HG02973 (cell line): ENCODE results near the gene DTX1.
"Not testable (repeated sequence)": the region's sequence is repeated elsewhere in the genome, so short reads cannot be mapped to it uniquely, and the experiment has no call there.

Experiments
- ATAC-seq: cut with Tn5 transposase; IDR thresholded peaks from one replicate; pipeline ENCODE4 v1.9.1; 2021; ENCODE audit warnings: moderate library complexity; ENCODE audit not compliant: unreplicated experiment

Gene DTX1

DNA sequence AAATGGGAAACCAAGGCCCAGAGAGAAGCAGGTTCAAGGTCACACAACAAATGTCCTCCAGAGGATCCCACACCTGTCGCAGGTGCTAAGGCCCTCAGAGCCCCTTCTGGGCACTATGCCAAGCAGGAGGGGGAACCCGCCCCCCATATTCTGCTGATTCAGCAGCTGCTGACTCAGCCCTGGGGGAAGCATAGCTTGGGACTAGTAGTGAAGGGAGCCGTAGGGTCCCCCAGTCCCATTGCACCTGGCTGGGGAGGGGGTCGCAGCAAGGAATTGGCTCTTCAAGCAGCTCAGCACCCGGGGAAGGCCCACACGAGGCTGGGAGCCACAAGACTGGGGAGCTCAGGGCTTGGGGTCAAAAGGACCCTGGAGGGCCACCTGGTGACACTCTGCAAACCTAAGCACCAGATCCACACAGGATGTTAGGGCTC is 78.0 kb downstream of the DTX1 start:
- ATAC-seq = no peak

DNA sequence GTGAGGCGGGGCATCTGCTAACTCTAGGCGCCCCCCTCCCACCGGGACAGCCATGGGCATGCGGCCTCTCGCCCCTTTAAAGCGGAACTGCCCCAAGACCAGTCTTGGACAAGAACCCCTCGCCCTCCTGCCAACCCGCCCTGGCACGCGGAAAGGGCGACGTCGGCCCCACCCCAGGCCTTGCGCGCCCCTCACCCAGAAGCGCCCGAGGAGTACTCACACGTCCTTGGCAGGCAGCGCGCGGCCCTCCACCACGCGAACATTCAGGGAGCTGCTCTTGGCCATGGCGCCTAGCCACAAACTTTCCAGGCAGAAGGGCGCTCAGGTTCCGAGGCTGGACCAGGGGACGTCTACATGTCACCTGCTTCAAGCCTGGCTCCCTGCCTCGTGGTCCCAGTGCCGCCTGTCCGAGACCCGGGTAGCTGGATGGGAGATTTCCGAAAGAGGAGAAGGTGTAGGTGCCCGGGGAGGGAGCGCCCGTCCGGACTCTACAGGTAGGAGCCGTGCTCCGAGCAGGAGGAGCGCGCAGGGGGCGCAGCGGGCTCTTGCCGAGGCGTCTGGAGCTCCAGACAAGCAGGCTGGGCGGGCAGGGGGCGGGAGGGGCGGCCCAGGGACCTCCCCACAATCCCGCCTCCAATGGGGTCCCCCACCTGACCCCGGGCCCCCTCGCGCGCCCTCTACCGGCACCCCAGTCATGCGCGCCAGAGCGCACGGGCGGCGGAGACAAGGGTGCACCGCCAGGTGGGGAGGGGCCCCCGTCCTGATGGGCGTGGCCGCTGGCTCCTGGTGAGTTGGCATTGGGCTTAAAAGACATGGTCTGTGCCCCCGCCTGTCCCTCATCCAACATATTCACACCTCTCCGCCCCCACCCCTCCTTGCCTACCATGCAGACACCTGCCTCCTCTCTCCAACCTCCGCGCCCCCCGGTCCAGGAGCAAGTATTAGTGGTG is 78.9 kb downstream of the DTX1 start, which contains the start of gene RASAL1:
RASAL1 (minus strand) TSS at position 584 of the 950 bp plus-strand sequence; CDS start at position 285, 299 bp downstream.
- no peak for ATAC-seq

DNA sequence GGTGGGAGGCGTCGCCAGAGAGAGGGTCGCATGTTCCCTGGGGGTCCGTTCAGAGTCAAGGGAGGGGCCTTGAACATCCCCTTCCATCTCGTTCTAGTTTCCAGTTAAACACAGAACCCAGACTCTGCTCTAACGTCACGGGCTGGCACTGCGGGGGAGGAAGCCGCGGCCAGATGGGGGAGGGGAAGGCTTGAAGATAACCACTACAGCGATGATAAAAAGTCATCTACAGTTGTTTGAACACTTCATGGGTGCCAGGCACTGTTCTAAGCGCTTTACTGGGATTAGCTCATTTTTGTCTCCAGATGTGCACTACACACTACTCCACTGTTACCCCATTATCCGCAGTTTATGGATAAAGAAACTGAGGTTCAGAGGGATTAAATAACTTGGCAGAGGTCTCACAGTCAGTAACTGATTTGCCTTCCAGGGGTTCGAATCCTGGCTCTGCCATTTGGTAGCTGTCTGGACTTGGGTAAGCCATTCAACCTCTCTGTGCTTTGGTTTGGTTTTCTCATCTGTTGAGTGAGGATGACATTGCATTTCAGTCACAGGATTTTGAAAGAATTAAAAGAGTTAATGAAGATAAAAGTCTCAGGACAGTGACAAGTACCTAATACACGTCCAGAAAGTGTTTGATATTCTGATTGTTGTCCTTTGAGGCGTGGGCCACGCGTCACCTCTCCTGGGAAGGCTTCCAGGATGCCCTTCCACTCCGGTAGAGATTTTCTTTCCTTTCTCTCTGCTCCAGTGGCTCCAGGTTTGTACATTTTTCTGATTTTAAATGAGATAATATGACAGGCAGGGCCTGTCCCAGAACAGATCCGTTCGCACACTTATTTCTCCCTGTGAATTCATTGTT is 79.8 kb downstream of the DTX1 start:
- no peak for ATAC-seq

DNA sequence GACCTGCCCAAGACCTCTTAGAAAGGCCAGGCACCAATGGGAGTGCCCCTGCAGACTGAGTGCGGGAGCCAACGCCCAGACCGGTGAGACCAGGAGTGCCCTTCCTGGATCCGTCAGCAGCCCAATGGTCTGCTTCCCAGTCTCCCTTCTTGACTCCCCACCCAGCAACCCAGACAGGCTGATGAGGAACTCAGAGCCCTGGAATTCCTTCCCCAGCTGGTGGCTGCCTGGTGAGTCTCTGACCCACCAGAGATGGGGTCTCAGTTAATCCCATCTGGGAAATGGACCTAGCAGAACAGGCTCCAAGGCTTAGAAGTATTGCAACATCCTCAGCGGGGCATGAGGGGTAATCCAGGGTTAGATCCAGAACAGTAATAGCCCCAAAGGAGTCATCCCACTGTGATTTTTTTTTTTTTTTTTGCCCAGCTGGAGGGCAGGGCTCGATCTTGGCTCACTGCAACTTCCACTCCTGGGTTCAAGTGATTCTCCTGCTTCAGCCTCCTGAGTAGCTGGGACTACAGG is 80.5 kb downstream of the DTX1 start:
- no peak for ATAC-seq

DNA sequence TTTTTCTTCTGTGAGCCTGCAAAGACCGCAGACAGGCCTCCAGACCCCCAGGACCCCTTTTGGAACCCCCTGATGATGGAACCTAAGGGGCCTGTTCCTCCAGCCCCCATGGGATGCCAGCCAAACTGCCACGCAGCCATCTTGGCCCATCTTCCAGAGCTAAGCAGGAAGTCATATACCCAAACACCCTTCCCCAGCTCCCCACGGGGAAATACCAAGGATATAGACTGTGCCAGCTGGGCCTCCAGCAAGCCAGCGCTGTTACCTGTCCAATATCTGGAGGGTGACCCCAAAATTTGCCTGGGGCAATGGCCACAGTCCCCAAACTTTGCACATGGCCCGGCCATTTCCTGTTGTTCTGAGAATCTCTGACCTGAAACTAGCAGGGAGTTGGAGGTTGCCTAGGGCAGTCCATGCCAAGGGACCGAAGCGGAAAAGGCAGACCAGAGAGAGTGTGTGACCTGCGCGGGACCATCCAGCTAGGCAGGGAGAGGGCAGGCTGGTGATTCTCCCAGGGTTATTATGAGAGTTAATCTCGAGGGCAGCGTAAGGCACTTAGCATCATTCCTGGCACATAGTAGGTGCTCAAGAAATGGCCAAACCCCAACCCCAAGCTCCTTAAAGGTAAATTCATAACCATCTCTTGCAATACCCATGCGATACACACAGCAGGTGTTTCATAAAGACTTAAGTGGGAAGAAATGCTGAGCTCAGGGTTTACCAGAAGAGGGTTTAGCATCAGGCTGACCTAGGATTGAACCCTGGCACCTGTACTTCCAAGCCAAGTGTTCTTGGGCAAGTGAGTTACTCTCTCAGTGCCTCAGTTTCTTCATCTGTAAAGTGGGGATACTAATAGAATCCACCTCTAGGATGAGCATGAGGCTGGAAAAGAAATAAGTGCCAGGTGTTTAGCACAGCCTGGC is 81.6 kb downstream of the DTX1 start:
- no peak for ATAC-seq

DNA sequence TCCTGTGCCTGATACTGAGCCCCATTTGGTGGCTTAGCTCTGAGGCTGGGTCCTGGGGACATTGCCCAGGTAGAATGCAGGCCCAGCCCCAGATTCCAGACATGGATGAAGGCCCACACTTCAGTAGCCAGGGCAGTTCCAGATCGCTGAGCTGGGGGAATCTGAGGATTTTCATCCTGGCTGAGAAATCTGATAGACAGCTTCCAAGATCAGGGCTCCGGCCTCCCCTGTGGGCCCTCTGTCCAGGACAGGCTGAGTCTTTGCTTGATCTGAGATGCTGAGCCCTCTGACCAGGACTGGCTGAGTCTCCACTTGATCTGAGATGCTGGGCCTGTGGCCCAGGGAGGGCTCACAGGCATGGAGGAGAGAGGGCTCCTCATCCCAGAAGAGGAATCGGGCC is 82.3 kb downstream of the DTX1 start:
- ATAC-seq = no peak

DNA sequence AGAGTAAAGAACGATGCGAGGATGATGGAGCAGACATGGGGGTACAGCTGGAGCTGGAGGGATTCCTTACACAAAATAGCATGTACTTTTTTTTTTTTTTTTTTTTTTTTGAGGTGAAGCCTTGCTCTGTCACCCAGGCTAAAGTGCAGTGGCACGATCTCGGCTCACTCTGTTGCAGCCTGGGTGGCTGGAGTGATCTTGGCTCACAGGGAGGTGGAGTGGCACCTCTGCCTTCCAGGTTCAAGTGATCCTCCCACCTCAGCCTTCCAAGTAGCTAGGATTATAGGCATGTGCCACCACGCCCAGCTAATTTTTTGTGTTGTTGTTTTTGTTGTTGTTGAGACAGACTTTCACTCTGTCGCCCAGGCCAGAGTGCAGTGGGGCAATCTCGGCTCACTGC is 84.2 kb downstream of the DTX1 start:
- no peak for ATAC-seq

DNA sequence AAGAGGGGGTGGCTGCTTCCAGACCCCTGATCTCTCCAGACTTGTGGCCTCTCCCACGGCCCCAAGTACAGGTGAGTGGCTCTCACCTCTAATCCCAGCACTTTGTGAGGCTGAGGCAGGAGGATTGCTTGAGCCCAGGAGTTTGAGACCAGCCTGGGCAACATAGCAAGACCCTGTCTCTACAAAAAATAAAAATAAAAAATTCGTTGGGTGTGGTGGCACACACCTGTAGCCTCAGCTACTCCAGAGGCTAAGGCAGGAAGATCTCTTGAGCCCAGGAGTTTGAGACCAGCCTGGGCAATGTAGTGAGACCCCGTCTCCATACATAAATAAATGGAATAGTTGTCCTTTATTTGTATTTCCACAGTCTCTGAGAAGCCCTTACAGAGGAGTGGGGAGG is 85.2 kb downstream of the DTX1 start:
- ATAC-seq = not testable (repeated sequence)

DNA sequence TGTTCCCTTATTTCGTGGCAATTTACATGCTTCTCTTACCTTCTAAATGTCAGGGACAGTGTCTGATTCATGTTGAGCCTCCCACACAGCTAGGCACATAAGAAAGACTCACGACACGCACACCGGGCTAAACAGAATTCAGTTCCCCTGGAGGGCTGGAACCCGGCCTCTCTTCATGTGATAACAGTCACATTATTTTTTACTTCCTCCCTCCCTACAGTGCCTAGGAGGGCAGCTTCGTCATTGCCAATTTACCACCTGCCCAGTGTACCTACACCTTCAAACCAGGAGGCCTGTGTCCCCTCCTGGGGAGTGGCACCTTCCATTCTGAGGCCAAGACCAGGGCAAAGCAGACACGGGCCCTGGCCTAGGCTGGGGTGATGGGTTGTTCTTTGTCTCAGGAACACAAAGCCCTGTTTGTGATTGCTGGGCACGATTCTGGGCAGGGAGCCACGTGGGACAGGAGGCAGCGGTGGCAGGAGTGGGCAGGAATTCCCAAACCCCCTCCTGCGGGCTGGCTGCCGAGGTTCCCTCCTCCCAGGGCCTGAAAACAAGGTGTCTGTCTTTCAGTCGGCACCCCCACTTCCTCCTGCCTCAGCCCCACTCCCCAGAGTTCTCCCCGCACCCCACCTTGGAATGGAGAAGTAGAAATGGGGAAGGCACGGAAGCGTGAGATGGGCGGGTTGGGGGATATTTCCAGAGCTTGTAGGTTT is 85.8 kb downstream of the DTX1 start:
- ATAC-seq = no peak

DNA sequence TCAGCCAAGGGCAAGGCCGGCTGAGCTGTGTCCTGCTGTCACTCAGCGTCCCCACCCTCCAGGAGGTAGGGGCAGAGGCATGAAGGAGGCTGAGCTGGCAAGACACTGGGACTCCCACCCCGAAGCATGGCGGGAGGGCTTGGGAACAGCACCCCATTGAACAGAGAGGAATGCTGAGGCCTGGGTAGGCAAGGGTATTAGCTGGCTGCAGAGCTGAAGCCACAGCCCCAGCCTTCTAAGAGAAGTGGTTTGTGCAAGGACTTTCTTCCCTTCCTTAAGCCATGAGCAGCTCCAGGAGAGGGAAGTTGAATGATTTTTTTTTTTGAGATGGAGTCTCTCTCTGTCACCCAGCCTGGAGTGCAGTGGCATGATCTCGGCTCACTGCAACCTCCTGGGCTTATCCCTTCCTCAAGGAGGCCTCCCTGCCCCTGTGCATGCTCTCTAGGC is 86.4 kb downstream of the DTX1 start:
- no peak for ATAC-seq

DNA sequence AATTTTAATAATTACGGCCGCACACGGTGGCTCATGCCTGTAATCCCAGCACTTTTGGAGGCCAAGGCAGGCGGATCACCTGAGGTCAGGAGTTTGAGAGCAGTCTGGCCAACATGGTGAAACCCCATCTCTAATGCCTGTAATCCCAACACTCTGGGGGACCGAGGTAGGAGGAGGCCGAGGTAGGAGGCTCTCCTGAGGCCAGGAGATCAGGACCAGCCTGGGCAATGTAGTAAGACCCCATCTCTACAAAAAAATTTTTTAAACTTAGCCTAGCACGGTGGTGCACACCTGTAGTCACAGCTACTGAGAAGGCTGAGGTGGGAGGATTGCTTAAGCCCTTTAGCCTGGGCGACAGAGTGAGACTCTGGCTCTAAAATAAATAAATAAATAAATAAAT is 87.4 kb downstream of the DTX1 start:
- ATAC-seq = no peak

DNA sequence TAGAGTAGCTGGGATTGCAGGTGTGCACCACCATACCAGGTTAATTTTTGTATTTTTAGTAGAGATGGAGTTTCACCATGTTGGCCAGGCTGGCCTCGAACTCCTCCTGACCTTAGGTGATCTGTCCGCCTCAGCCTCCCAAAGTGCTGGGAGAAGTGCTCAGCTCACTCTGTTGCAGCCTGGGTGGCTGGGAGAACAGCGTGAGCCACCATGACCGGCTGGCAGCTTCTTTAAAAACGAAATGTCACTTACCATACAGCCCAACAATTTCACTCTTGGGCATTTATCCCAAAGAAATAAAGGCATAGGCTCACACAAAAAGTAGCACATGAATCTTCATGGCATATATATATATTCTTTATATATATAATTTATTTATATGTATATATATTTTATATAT is 88.3 kb downstream of the DTX1 start:
- no peak for ATAC-seq

DNA sequence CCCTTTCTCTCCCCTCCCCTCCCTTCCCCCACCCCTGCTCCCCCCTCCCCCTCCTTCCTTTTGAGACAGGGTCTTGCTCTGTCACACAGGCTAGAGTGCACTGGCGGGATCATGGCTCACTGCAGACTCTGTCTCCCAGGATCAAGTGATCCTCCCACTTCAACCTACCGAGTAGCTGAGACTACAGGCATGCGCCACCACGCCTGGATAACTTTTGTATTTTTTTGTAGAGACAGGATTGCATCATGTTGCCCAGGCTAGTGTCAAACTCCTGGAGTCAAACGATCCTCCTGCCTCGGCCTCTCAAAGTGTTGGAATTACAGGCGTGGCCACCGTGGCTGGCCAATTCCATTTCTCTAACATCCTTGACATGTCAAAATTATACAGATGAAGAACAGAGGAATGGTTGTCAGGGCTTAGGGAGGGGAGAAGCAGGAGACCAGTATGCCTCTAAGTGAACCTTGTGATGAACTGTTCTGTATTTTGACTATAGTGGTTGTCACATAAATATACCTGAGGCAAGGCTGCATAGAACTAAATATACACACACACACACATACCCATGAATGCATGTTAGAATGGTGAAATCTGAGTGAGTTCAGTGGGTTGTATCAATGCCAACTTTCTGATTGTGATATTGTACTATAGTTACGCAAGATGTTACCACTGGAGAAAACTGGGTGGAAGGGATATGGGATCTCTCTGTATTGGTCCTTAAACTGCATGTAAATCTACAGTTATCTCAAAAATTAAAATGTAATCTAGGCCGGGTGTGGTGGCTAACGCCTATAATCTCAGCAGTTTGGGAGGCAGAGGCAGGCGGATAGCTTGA is 89.4 kb downstream of the DTX1 start:
- no peak for ATAC-seq

DNA sequence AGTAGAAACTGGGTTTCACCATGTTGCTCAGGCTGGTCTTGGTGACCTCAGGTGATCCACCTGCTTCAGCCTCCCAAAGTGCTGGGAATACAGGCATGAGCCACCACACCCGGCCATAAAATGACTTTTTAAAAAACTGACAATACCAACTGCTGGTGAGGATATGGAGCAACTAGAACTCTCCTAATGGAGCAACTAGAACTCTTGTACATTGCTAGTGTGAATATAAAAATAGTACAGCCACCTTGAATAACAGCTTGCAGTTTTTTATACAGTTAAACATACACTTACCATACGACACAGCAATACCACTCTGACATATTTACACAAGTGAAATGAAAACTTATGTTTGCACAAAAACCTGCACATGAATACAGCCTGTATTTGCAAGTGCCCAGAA is 90.5 kb downstream of the DTX1 start:
- no peak for ATAC-seq
